ENCODE measurements around the gene YJU2.

GRCh38 chr19:4241824-4242430, 5.0 kb upstream of the YJU2 start:
- no peak for TF ChIP-seq POLR2AphosphoS5 (IDR thresholded peaks at IDR 0.05; ENCODE audit: insufficient read depth in 1 of 2, low read depth in 1 of 2)
- no peak for TF ChIP-seq CTCF (IDR thresholded peaks at IDR 0.05)
- TF ChIP-seq POLR2A (IDR thresholded peaks at IDR 0.05): no peak

All from vagina (tissue), 2 donors.